HL-60 (cell line): ENCODE measurements around the gene ELN.
A peak's percentile ranks its signal among the peaks of the same experiment; 100 is the strongest.

ENCODE experiments used
- DNase-seq, 2 experiments: peaks; one replicate each; pipeline ENCODE4 v3.0.0-alpha.2; 2010 to 2020; ENCODE audit warnings: low read depth in 1 of 2, low spot score in 1 of 2
- H3K27ac ChIP-seq: fragments of 250-450 bp; sonication (Bioruptor Pico); replicated peaks from 2 replicates; pipeline ENCODE4 v1.5.1; 2020; ENCODE audit warnings: mild to moderate bottlenecking, moderate library complexity
- H3K27me3 ChIP-seq: fragments of 250-450 bp; sonication (Bioruptor Pico); 2 replicates; pipeline ENCODE4 v1.5.1; 2021; ENCODE audit warnings: mild to moderate bottlenecking, moderate library complexity; ENCODE audit not compliant: insufficient read depth, poor library complexity, severe bottlenecking
- H3K4me3 ChIP-seq: replicated peaks from 2 replicates; pipeline ENCODE4 v1.5.1; 2011; ENCODE audit warnings: mild to moderate bottlenecking, control low read depth, low read length; ENCODE audit not compliant: insufficient read depth
- GABPA ChIP-seq: IDR thresholded peaks from 2 replicates; pipeline ENCODE4 v1.6.1; 2012; ENCODE audit warnings: low read depth
- POLR2AphosphoS5 ChIP-seq: IDR thresholded peaks from 2 replicates; pipeline ENCODE4 v1.6.1; 2012; ENCODE audit warnings: low read depth
- SPI1 ChIP-seq: IDR thresholded peaks from 2 replicates; pipeline ENCODE4 v1.6.1; 2012; ENCODE audit warnings: low read depth, mild to moderate bottlenecking, borderline replicate concordance
- TF ChIP-seq, protein P1 (sequence below): IDR thresholded peaks from 2 replicates; pipeline ENCODE4 v1.6.1; 2012; ENCODE audit warnings: low read depth; ENCODE audit not compliant: insufficient replicate concordance
- TF ChIP-seq, protein P2 (sequence below): IDR thresholded peaks from one replicate; pipeline ENCODE4 v1.5.1; 2011; ENCODE audit warnings: low read length, control low read depth, inconsistent platforms; ENCODE audit not compliant: insufficient read depth

ELN gene

DNA sequence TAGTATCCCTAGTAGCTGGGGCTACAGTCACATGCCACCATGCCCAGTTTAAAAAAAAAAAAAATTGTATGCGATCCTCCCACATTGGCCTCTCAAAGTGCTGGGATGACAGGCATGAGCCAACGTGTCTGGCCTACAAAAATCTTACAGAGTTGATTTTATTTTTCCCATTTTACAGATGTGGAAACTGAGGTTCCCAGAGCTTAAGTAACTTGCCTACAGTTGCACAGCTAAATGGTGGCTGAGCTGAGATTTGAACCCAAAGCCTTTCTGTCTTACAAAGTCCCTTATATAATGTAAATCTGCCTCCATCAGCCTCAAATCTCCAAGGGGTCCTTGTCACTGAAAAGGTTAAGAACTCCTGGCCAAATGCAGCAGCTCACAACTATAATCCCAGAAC is 31.1 kb downstream of the ELN start:
- TF ChIP-seq, protein P1, sequence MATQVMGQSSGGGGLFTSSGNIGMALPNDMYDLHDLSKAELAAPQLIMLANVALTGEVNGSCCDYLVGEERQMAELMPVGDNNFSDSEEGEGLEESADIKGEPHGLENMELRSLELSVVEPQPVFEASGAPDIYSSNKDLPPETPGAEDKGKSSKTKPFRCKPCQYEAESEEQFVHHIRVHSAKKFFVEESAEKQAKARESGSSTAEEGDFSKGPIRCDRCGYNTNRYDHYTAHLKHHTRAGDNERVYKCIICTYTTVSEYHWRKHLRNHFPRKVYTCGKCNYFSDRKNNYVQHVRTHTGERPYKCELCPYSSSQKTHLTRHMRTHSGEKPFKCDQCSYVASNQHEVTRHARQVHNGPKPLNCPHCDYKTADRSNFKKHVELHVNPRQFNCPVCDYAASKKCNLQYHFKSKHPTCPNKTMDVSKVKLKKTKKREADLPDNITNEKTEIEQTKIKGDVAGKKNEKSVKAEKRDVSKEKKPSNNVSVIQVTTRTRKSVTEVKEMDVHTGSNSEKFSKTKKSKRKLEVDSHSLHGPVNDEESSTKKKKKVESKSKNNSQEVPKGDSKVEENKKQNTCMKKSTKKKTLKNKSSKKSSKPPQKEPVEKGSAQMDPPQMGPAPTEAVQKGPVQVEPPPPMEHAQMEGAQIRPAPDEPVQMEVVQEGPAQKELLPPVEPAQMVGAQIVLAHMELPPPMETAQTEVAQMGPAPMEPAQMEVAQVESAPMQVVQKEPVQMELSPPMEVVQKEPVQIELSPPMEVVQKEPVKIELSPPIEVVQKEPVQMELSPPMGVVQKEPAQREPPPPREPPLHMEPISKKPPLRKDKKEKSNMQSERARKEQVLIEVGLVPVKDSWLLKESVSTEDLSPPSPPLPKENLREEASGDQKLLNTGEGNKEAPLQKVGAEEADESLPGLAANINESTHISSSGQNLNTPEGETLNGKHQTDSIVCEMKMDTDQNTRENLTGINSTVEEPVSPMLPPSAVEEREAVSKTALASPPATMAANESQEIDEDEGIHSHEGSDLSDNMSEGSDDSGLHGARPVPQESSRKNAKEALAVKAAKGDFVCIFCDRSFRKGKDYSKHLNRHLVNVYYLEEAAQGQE, result no peak
- TF ChIP-seq POLR2AphosphoS5 (no peak), GABPA (no peak), SPI1 (no peak)
- TF ChIP-seq, protein P2, sequence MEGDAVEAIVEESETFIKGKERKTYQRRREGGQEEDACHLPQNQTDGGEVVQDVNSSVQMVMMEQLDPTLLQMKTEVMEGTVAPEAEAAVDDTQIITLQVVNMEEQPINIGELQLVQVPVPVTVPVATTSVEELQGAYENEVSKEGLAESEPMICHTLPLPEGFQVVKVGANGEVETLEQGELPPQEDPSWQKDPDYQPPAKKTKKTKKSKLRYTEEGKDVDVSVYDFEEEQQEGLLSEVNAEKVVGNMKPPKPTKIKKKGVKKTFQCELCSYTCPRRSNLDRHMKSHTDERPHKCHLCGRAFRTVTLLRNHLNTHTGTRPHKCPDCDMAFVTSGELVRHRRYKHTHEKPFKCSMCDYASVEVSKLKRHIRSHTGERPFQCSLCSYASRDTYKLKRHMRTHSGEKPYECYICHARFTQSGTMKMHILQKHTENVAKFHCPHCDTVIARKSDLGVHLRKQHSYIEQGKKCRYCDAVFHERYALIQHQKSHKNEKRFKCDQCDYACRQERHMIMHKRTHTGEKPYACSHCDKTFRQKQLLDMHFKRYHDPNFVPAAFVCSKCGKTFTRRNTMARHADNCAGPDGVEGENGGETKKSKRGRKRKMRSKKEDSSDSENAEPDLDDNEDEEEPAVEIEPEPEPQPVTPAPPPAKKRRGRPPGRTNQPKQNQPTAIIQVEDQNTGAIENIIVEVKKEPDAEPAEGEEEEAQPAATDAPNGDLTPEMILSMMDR, result no peak
- no peak overlapping the region for H3K27ac ChIP-seq
- H3K4me3 ChIP-seq, result no peak overlapping the region
- H3K27me3 ChIP-seq, result no peaks in the 10 kb centered on the region
- no peak for DNase-seq

DNA sequence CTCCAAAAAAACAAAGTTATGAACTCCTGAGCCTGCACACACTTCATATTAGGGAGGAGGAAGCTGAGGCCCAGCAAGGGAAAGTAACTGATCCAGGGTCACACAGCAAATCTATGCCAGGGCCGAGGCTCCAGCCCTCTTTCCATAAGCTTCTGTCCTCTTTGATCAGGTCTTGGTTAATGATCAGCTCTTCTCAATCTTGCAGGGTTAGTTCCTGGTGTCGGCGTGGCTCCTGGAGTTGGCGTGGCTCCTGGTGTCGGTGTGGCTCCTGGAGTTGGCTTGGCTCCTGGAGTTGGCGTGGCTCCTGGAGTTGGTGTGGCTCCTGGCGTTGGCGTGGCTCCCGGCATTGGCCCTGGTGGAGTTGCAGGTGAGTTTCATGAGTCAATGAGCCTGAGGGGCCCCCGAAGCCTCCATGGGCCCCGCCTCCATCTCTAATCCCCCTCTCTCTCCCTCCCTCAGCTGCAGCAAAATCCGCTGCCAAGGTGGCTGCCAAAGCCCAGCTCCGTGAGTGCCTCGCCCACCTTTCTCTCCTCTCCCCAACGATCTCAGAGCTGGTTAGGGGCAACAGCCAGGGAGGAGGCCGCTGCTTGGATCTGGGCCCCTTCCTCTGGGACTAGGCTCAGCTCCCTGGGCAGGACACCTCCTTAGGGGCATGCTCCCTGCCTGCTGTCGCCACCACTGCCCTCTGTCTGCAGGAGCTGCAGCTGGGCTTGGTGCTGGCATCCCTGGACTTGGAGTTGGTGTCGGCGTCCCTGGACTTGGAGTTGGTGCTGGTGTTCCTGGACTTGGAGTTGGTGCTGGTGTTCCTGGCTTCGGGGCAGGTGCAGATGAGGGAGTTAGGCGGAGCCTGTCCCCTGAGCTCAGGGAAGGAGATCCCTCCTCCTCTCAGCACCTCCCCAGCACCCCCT is 32.0 kb downstream of the ELN start:
- H3K4me3 ChIP-seq, result no peak overlapping the region
- H3K27ac ChIP-seq, result no peak overlapping the region
- DNase-seq, result no peak
- no peaks in the 10 kb centered on the region for H3K27me3 ChIP-seq
- TF ChIP-seq GABPA (no peak), POLR2AphosphoS5 (no peak), SPI1 (no peak)
- TF ChIP-seq, protein P2, result no peak
- TF ChIP-seq, protein P1, result no peak

DNA sequence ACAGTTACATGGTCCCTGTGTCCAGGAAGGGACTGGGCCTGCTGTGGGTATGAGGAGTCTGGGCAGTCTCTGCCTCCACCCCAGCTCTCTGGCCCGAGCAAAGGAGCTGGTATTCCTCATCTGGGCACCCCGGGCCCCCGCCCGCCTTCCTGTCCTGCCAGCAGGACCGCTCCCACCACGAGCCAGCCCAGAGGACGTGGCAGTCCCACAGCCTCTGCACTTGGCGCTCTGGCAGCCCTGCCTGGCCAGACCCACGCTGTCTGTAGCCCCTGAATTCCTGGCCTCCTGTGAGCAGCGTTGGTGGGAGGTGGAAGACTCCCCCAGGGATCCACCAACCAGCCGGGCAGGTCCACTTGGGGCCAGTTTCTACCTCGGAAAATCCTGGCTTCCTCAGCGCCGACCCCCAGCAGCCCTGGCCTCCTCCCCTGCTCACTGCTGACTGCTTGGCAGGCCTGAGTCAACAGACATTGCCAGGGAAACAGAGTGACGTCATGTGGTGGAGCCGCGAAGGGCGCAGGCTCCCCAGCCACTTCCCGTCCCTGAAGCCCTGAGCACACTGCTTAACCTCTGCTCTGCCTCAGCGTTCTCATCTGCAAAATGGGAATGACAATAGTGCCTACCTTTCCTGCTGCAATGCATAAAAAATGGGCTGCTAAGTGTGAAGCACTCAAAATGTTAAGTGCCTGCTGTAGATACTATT is 34.0 kb downstream of the ELN start:
- TF ChIP-seq POLR2AphosphoS5, result no peak
- peak; percentile 71; the same call in 1 of the 2 replicates for TF ChIP-seq SPI1
- no peak overlapping the region for H3K4me3 ChIP-seq
- no peak overlapping the region for H3K27ac ChIP-seq
- peak; percentile 72 to 73 for DNase-seq
- no peaks in the 10 kb centered on the region for H3K27me3 ChIP-seq

DNA sequence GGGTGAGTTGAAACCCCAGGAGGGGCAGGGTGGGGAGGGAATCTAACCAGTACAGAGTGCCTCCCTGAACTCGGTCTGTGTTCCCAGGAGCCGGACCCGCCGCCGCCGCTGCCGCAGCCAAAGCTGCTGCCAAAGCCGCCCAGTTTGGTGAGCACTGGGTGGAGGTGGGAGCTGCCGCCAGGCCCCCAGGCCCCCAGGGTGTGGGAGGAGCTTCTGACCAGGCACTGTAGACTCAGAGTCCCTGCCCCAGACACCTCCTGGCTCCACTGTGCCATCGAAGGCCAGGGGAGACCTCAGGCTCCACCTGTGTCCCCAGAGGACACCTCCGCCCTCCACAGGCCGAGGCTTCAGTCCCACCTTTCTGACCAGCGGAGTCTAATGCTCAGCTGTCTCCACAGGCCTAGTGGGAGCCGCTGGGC is 35.3 kb downstream of the ELN start:
- Histone ChIP-seq H3K27ac (no peak overlapping the region), H3K4me3 (no peak overlapping the region), H3K27me3 (no peaks in the 10 kb centered on the region)
- no peak for TF ChIP-seq SPI1
- TF ChIP-seq GABPA, result no peak
- TF ChIP-seq, protein P1, result no peak
- no peak for DNase-seq
